Activated CD4-positive, alpha-beta T cell treated with anti-CD3 and anti-CD28 coated beads, Interleukin-2, amount 50 U/mL, for 1 hour (primary cell): ENCODE data around the gene BRD4.

Source experiments
- DNase-seq: peaks from one replicate; pipeline ENCODE4 v3.0.0-alpha.2; 2020

BRD4 gene

GRCh38 chr19:15222738-15223648 is 109.3 kb downstream of the BRD4 start:
- DNase-seq = peak; percentile 68

- DNase-seq = no peak
These were observed 111.5 kb downstream of the BRD4 start for GRCh38 chr19:15220833-15221232.

- no peak for DNase-seq
These were observed 113.8 kb downstream of the BRD4 start for GRCh38 chr19:15218501-15218900.

GRCh38 chr19:15216363-15216762 is 116.0 kb downstream of the BRD4 start:
- no peak for DNase-seq

GRCh38 chr19:15213715-15214381 is 118.5 kb downstream of the BRD4 start:
- DNase-seq = no peak

- no peak for DNase-seq
These were observed 119.6 kb downstream of the BRD4 start for GRCh38 chr19:15212711-15213110.

GRCh38 chr19:15210323-15210781 is 122.0 kb downstream of the BRD4 start:
- no peak for DNase-seq

GRCh38 chr19:15201374-15202023 is 130.8 kb downstream of the BRD4 start:
- DNase-seq = no peak

GRCh38 chr19:15200553-15201364 is 131.6 kb downstream of the BRD4 start, which contains the start of gene NOTCH3:
NOTCH3 (minus strand) TSS chr19:15200995; CDS start chr19:15200905, 90 bp downstream.
- no peak for DNase-seq

GRCh38 chr19:15199661-15200552 is 132.4 kb downstream of the BRD4 start:
- DNase-seq = no peak

GRCh38 chr19:15198951-15199660 is 133.2 kb downstream of the BRD4 start:
- DNase-seq = no peak

- no peak for DNase-seq
These were observed 134.4 kb downstream of the BRD4 start for GRCh38 chr19:15197942-15198341.

- no peak for DNase-seq
These were observed 134.9 kb downstream of the BRD4 start for GRCh38 chr19:15197275-15197941.

GRCh38 chr19:15196360-15197005 is 135.9 kb downstream of the BRD4 start:
- DNase-seq = no peak

GRCh38 chr19:15195371-15196334 is 136.7 kb downstream of the BRD4 start:
- DNase-seq = no peak

GRCh38 chr19:15194938-15195337 is 137.4 kb downstream of the BRD4 start:
- DNase-seq = no peak

GRCh38 chr19:15191982-15192381 is 140.4 kb downstream of the BRD4 start:
- DNase-seq = no peak

GRCh38 chr19:15191514-15191913 is 140.8 kb downstream of the BRD4 start:
- DNase-seq = no peak
